ENCODE measurements around the gene SLC9A5. TPM values are rescaled to one million over a fixed set of nuclear protein-coding genes. Genes with fewer than 3 reads are reported as not detected.

Gene SLC9A5
- total and polyA plus RNA-seq, 9 of the 15 experiments (the other 6 are each of a cell fraction or from before 2014, with no cell fraction given), result 0.06 to 3.1 (median 1.2) TPM

GRCh38 chr16:67247192-67248072 is 1.3 kb upstream of the SLC9A5 start, which contains the start of gene FHOD1 (continued):
- no peak for TF ChIP-seq AFF4 (CRISPR knock-in tag; IDR thresholded peaks at IDR 0.05)
- no peak for TF ChIP-seq EWSR1 (IDR thresholded peaks at IDR 0.05; ENCODE audit: borderline replicate concordance, low read depth, partially characterized antibody)
- TF ChIP-seq U2AF2 (optimal IDR thresholded peaks at IDR 0.05; ENCODE audit: low read depth, low read length), result no peak
- peak; percentile 71 for TF ChIP-seq CCNT2 (IDR thresholded peaks at IDR 0.05; ENCODE audit: borderline replicate concordance, extremely low read depth, insufficient read length, low read depth, low read length)
- peak in 1 of 2 experiments; percentile 48; a peak in 1 of 4 replicates for TF ChIP-seq TEAD1 (CRISPR knock-in tag; IDR thresholded peaks at IDR 0.05)
- TF ChIP-seq CLOCK (CRISPR knock-in tag; IDR thresholded peaks at IDR 0.05; ENCODE audit: borderline replicate concordance), result no peak
- 0 out of 2 replicates have a peak, but pooled peaks have one; percentile 67 for TF ChIP-seq SMAD4 (CRISPR knock-in tag; conservative IDR thresholded peaks at IDR 0.05)
- TF ChIP-seq E2F8 (IDR thresholded peaks at IDR 0.05; ENCODE audit: low read depth, partially characterized antibody), result peak; percentile 93
- no peak for TF ChIP-seq ZNF699 (CRISPR knock-in tag; IDR thresholded peaks at IDR 0.05; ENCODE audit: insufficient replicate concordance)
- TF ChIP-seq ZBTB43 (CRISPR knock-in tag; IDR thresholded peaks at IDR 0.05), result 0 out of 2 replicates have a peak, but pooled peaks have one; percentile 56
- TF ChIP-seq SMARCB1 (IDR thresholded peaks at IDR 0.05; ENCODE audit: insufficient read length, low read depth), result no peak
- peak; percentile 46 for TF ChIP-seq HNRNPLL (IDR thresholded peaks at IDR 0.05; ENCODE audit: low read depth, low read length, poor library complexity, severe bottlenecking)
- no peak; a peak in 1 of 4 replicates for TF ChIP-seq FOXK2 (conservative IDR thresholded peaks at IDR 0.05 in 1 of 2, IDR thresholded peaks at IDR 0.05 in 1 of 2; ENCODE audit: low read depth in 2 of 2)
- TF ChIP-seq ZNF12 (CRISPR knock-in tag; IDR thresholded peaks at IDR 0.05), result no peak

All from K562 (cell line).